Activated T-cell treated with anti-CD3 and anti-CD28 coated beads for 48 hours (primary cell): Measurements from ENCODE around the gene TRPM3.

ENCODE experiments used
- DNase-seq: peaks from one replicate; pipeline ENCODE4 v3.0.0-alpha.2; 2020; ENCODE audit warnings: low read depth

The TRPM3 gene

DNA sequence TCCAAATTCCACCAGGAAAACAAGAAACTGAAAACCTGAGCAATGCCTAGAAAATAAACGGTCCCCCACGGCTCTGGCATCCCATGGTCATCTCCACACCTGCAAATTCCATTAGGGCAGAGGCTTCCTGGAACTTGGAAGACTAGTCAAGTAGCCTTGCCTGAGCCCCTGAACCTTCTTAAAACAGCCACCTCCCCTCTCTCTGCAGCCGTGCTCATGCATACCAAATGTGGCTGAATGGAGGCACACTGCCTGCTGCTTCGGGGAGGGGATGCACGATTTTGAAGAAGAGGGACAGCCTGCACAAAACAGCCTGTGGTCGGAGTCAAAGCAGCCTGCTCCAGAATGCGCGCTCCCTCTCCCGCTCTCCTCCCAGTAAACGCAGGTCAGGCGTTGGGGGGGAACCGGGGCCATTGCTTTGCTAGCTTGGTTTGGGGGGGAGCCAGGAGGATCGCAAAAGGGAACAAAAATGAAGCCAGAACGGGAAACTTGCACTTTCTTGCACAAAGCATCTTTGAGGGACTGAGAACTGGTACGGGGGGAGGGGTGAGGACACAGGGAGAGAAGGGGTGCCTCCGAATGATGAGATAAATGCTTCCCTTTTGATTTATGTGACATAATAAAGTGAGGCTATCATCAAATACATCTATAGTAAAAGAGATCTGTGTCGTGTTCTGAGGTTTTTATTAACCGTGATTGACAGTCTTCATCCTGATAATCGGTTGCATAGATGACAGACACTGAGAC, at the start of gene TRPM3:
Gene TRPM3, minus strand, starts transcription at position 347 of the 747 bp plus-strand sequence. Its CDS starts 267 bp downstream, at position 80.
- no peak for DNase-seq

DNA sequence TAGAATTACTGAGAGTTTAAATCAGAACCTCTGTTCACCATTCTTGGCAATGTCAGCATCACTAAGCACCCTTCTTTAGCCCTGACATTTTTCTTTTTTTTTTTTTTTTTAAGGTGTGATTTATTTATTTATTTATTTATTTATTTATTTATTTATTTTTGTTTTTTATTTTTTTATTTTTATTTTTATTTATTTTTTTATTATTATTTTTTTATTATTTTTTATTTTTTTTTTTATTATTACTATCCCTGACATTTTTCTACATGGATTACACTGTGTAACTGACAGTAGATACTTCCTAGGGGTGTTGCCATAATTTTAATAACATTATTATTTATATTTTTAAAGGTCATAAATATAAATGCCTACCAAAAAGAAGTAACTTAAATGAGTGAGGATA, 47.0 kb upstream of the TRPM3 start:
- DNase-seq, result no peak

DNA sequence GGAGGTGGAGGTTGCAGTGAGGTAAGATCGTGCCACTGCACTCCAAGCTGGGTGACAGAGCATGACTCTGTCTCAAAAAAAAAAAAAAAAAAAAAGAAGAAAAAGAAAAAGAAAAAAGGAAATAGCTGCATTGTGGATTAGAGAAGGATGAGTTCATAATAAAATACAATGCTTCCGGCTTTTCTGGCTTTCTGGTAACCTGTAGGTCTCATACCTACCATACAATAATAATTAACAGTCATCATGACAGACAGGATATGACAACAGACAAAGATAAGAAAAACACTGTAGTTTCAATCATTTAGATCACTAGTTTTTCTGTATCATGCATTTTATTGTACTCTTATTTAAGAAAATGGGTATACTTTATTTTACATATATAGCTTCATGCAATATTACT, 40.7 kb upstream of the TRPM3 start:
- no peak for DNase-seq

DNA sequence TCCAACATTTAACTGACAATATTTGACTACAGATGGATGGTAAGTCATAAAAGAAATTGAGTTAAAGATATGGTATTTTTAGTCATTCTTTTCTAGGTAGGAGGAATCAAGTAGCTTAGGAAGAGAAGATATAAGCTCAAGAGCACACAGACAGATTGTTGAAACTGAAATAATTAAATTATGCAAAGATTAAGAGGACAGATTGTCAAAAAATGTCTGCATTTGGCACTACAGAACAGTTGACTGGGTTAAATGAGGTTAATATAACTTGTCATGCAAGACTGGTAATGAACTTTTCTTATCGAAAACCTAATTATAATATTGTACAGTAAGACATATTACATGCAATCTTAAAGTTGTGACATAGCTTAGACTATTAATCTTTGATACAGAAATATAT, 36.3 kb upstream of the TRPM3 start:
- DNase-seq, result no peak

DNA sequence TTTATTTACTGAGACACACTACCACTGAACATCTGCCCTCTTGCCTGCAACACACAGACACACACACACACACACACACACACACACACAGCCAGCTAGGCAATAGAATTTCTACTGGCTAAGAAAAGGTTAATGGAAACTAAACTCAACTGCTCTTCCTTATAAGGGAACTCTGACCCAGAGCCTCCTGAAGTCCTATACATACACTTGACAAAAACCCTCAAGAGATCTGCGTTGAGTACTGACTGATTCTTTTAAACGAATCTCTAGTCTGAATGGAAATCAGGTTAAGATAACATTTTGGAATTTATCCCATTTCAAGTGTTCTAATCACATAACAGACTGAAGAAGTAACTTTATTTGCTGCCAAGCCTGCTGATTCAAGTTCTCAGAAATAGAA, 25.9 kb upstream of the TRPM3 start:
- DNase-seq, result no peak

DNA sequence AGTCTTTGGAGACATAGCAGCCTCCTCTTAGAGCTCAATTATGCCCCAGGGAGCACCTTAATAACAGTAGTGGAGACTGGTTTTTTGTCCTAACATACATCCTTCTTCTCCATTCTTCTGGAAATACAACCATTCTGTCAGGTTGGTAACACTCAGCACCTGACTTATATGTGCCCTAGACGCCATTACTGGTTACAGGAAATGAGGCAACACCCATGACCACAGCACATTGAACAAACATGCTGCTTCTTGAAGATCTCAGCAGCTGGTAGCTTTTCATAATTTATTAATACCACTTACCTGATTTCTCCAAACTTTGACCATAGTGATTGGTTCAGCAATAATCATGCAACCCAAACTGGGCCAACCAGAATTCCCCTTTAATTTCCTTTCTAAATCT, 25.1 kb upstream of the TRPM3 start:
- no peak for DNase-seq

DNA sequence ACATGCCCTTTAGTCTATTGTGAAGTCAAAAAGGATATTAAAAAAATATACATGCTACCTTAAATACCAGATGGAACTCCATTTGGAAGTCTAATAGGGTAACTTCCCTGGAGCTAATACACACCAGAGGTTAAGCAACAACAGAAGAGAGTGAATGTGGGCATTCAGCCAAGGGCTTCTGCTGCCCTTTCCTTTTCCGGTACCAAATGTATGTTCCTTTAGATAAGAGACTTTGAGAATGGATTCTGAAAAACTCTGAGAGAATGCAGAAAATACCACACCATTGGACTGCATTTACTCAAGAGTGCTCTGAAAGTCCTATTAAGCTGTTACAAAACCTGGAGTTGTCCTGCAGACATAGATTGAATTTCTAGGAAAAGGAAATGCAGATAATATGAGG, 23.8 kb upstream of the TRPM3 start:
- no peak for DNase-seq

DNA sequence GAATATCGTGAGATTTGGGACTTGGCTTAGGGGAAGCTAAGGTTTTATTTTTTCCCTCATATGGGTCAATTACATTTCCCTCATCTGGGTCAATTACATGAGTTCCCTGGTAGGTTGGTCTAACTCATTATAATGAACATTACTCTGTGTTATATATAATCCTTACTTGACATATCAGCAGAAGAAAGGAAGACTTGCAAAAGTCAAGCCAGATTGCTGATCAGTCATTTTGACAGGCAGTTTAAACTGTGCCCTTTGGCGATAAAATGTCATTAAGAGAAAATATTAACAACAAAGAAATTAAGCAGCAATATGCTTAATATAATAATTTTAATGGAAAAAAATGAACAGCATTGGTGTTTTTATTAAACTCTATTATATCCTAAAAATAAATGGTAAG, 23.1 kb upstream of the TRPM3 start:
- no peak for DNase-seq

DNA sequence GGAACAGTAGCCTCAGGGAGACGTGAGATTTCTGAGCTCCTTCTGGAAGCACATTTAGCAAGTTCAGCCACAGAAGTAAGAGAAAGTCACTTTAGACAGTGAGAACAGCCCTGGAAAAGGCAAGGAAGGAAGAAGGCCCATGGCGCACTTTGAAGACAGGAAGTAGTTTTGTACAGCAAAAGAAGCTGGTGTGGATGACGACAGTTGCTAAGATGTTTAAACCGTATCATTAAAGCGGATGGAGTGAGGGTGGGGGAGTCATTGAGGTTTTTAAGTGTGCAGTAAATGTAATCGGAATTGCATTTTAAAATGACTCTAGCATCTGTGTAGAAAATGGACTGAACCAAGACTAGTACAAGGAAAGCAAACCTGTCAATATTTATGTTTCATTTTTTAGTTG, 15.3 kb upstream of the TRPM3 start:
- no peak for DNase-seq

DNA sequence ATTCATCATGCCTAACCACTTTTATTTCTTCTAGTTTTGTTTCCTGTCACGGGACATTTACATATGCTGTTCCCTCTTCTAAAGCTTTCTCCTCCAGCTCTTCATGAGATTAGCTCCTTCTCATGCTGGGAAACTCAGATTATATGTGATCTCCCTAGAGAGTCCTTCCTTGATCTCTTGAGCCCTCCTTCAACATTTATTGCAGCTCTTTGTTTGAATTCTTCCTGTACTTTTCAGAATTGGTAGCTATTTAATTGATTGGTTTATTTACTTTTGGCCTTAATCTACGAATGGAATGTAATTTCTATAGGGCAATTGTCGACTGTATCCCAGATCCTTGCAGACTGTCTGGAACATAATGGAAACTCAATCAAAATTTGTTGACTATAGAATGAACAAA, 9.7 kb upstream of the TRPM3 start:
- DNase-seq, result no peak

DNA sequence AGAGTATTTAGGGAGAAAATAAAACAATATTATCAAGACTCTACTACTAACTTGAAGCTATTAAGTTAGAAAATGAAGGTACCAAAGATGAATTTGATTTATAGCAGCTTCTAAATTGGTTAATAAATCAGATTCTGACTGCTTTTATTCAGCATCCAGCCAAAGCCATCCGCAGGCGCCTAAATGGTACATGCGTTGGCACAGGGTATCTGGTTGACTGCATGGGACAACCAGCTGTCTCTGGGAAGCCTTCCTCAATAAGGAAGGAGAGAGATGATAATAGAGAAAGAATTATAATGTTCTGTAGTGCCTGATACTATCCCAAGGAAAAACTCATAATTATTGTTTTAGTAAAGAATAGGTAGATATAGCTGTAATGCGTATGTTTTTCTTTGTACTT, 9.1 kb upstream of the TRPM3 start:
- DNase-seq, result no peak

DNA sequence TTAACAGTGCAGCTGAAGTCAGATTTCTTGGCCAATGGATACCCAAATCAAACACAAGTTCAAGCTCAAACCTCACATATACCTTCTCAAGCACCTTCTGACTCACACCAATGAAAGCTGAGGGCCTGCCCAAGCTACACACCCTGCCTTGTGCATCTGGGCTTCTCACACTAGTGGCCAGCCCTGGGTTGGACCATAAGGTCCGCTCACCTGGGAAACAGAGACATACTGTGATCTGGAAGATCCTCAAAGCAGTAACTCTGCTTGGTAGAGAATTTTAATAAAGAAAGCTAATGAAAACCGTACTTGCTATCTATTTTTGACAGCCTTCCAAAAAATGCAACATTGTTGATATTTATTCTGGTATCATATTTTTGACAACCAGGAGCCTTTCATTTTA, 7.4 kb upstream of the TRPM3 start:
- DNase-seq, result no peak

DNA sequence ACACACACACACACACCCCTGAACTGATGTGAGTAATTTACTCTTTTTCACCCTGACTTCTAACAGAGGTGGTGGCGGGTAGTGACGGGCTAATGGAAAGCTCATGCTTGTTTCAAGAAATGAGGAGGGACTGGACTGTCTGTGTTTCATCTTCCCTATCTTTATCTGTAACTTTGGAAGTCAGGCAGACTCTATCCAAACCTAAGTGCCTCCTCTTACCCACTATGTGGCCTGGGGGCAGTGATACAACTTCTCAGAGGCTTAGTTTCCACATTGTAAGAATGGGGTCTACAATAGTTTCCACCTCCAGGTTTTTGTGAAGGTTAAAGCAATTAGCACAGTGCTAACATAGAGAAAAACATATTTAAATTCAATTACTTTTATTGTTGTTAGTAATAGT, 5.9 kb upstream of the TRPM3 start:
- no peak for DNase-seq

DNA sequence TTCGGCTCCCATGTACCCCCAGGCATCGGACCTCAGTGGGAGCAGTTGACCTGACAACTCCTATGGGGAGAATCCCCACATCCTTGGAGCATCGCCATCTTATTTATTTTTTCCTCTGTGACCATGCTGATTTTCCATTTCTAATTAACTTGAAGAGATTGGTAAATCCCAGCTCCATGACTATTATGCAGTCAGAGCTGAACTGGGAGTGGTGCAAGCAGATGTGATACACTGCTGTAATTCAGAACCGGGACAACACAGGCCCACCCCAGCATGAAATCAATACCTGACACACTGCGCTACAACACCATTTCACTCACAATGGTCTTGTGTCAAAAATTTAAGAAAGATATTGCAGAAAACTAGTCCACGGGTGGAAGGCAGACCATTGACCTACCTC, 1.0 kb upstream of the TRPM3 start:
- DNase-seq, result no peak

DNA sequence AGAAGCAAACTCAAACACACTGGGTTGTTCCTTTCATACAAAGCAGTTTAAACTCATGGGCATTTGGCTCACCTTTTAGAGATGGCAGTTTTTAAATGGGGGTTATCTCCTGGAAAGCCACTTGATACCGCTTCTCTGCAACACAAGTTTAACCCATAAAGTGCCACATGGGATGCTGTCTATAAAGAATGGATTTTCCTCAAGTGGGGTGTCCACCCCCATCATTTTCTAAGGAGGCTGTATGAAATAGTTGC, 528 bp upstream of the TRPM3 start:
- no peak for DNase-seq

DNA sequence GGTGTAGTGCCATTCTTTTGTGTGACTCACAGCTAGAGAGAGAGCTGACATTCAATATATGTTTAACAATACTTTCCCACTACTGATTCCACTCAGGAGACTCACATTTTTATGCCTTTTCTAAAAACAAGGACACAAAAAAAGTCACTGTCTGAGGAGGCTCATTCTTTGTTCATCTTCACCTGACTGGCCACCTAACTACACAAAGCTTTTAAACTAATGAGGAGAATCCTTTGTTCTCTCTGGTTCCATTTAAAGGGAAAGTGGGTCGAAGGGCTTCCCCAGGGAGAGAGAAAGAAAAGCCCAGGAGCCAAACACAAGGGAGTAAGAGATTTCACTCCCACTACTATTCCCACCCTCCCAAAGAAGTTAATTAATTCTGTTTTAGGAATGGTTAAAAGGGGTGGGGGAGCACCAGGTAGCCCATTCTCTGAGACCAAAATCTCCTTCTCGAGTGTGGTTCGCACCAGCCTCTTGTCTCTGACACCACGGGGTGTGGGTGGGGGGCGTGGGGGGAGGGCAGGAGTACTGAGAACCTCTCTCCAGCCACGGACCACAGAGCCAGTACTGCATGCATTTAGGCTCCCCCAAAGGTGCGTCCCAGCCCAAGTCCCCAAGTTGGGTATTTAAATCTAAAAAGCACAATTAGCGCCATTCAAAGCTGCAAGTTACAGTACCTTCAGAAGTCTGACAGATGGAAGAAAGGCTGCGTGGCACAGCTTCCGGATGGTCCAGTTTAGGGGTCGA, 747 bp downstream of the TRPM3 start:
- DNase-seq, result no peak

DNA sequence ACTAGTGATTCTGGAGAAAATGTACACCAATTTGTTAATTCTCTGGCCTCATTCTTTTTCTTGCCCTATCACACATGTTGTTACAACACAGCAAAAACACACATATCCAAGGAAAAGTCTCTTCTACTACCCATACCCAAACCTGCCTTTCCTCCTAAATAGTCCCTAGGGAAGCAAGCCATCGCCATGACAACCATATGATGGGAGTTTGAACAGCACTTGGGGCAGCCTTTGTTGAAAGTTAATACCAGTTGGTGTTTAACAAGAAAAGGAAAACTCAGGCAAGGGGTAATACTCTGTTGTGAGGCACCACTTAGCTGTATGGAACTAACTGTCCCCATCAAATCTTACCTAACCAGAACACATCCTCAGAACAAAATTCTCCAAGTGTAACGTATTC, 1.7 kb downstream of the TRPM3 start:
- no peak for DNase-seq

DNA sequence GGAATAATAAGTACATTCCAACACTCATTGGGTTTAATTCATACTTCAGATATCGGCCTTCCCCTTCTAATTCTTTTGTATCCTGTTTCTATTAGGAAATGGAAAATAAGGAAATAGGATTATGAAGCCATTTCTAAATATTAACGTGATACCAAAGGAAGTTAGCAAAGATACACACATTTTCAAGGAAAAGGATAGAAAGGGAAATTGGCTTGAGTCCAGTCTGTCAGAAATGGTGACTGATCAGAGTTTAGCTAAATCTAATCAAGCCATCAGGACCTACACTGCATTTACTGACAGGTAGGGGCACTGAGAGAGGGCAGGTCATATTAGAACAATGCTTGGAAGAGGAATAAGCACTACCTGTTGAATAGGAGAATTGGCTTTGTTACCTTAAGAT, 3.1 kb downstream of the TRPM3 start:
- DNase-seq, result no peak

DNA sequence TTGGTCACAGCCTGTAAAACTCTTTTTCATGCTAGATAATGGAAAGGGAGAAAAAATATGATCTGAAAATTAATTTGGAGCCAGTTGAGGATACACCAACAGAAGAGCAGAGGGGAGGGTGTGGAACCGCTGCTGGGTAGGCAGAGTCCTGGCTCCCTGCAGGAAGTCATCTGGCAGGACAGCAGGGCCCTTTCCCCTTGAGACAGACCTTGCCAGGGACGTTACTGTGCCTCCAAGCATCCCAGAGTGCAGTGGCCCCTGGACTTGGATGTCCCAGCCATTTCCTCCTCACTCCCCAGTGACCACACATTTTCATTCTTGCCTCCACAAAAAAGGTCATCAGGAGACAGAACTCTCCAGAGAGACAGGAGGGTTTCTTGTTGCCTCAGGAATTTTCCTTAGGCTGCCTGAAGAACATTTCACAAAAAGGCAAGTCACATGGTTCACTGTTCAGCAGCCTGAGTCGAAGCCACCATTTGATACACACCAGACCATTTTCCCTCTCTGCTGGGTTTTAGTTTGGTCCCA, 5.9 kb downstream of the TRPM3 start:
- no peak for DNase-seq

DNA sequence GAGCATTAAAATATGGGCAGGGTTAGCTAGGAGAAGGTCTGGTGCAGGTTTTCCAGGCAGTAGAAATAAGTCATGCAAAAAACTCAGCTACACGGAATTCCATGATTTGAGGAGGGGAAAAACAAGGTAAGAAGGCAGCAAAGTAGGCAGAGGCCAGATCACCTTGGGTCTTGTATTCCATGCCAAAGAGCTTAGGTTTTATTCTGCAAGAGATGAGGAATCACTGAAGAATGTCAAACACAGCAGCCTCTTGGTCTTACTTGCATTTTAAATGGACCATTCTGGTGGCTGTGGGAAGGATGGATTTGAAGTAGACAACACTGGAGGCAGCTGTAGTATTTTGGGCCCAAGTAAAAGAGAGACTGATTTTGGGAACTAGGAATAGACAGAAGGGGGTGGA, 8.6 kb downstream of the TRPM3 start:
- no peak for DNase-seq

DNA sequence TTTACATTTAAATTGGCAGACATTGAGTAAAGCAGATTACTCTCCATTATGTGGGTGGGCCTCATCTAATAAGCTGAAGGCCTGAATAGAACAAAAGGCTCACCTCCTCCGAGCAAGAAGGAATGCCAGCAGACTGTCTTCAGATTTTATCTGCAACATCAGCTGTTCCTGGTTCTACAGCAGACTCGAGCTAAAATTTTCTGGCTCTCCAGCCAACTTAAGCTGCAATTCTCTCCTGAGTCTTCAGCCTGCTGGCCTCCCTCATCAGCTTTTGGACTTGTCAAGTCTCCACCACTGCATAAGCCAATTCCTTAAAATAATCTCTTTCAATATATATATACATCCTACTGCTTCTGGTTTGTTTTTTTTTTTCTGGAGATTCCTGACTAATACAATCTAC, 12.5 kb downstream of the TRPM3 start:
- DNase-seq, result no peak

DNA sequence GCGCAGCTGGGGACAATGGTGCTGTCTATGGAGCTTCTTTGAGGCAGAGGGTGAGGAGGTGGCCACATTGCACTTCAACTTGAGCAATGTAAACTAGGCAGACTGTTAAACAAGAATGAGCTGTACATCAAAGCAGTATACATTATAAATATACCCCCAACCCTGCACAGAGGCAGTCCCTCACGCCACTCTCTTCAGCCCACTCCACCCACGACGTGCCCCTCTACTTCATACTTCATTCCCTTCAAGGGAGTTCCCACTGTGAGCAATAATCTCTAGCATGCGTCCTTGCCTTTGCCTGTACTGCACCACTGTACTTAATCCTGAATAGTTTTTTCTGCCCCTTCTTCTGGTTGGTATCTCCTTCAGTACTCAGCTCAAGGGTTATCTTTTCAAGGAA, 14.4 kb downstream of the TRPM3 start:
- no peak for DNase-seq

DNA sequence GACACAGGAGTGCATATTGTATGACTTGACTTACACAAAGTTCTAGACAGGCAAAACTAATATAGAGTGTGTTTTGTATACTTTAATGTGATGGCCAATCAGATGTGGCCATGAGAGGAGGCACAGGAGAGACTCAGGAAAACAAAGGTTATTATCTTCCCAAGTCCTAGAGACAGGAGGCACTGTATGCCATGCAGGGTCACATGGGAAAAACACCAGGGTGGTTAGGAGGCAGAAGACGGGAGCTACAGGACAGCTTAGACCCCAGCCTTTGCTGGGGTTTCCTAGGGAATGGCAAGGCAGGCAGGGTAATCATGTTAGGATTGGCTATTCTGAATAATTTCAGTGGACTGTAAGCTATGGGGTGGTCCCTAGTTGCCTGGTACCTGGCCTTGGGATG, 16.2 kb downstream of the TRPM3 start:
- no peak for DNase-seq

DNA sequence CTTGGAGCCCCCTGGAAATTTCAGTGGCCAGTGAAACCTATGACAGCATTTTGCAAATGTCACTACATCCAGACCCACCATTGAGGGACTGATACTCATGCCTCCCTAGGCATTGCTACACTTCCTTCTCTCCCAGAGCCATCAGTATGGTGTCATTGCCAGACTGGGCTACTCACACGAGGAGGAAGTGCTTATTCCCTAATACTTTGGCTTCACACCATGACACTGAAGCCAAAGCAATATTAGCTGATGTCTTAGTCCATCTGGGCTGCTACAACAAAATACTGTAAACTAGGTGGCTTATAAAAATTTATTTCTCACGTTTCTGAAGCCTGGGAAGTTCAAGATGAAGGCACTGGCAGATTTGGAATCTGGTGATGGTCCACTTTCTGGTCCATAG, 22.6 kb downstream of the TRPM3 start:
- no peak for DNase-seq
